GM06990 (cell line): ENCODE data around the gene KLHL24.
"Not testable (repeated sequence)": the region's sequence is repeated elsewhere in the genome, so short reads cannot be mapped to it uniquely, and the experiment has no call there.

Source experiments
- DNase-seq: peaks from one replicate; pipeline ENCODE4 v3.0.0-alpha.2; 2011; ENCODE audit not compliant: insufficient read length; ENCODE audit errors: extremely low read depth
- H3K27me3 ChIP-seq: replicated peaks from 2 replicates; pipeline ENCODE4 v1.6.0; 2011; ENCODE audit warnings: low read length; ENCODE audit not compliant: control insufficient read depth, insufficient read depth
- H3K36me3 ChIP-seq: 2 replicates; pipeline ENCODE4 v1.5.1; 2011; ENCODE audit warnings: low read length; ENCODE audit not compliant: control insufficient read depth, insufficient read depth
- H3K4me3 ChIP-seq: replicated peaks from 2 replicates; pipeline ENCODE4 v1.5.1; 2011; ENCODE audit warnings: low read depth, mild to moderate bottlenecking, control low read depth, low read length
- CTCF ChIP-seq: IDR thresholded peaks from 2 replicates; pipeline ENCODE4 v1.5.1; 2011; ENCODE audit warnings: low read length, control low read depth, mild to moderate bottlenecking, inconsistent platforms; ENCODE audit not compliant: insufficient read depth, poor library complexity, severe bottlenecking

KLHL24 gene

DNA sequence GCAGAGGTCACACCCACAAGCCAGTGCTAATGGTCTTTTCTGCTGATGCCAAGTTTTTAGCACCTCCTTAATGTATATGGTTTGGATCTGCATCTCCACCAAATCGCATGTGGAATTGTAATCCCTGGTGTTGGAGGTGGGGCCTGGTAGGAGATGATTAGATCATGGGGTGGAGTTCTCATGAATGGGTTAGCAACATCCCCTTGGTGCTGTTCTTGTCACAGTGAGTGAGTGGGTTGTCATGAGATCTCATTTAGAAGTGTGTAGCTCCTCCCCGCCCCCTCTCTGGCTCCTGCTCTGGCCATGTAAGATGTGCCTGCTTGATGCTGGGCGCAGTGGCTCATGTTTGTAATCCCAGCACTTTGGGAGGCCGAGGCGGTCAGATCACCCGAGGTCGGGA lies 42.6 kb upstream of the KLHL24 start:
- H3K36me3 ChIP-seq, result no peaks in the 10 kb centered on the region
- H3K27me3 ChIP-seq, result no peaks in the 10 kb centered on the region; the same call in none of the 2 replicates
- DNase-seq, result no peak
- no peak for TF ChIP-seq CTCF
- no peak overlapping the region for H3K4me3 ChIP-seq

GRCh38 chr3:183594636-183595035 lies 40.8 kb upstream of the KLHL24 start:
- Histone ChIP-seq H3K4me3 (no peak overlapping the region), H3K27me3 (no peaks in the 10 kb centered on the region; the same call in none of the 2 replicates), H3K36me3 (no peaks in the 10 kb centered on the region)
- DNase-seq, result no peak
- TF ChIP-seq CTCF, result no peak

DNA sequence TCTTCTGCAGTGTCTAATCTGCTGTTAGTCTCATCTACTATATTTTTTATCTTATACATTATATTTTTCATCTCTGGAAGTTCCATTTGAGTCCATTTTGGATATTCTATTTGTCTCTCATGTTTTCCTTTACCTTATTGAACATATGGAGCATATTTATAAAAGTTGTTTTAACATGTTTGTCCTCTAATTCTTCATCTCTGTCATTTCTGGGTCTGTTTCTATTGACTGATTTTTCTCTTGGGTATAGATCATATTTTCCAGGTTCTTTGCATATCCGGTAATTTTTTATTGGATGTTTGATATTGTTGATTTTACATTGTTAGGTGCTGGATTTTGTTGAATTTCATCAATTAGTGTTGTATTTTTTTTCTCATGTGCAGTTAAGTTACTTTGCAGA lies 37.5 kb upstream of the KLHL24 start:
- TF ChIP-seq CTCF, result no peak
- H3K27me3 ChIP-seq, result no peaks in the 10 kb centered on the region; the same call in none of the 2 replicates
- no peaks in the 10 kb centered on the region for H3K36me3 ChIP-seq
- H3K4me3 ChIP-seq, result no peak overlapping the region
- no peak for DNase-seq

DNA sequence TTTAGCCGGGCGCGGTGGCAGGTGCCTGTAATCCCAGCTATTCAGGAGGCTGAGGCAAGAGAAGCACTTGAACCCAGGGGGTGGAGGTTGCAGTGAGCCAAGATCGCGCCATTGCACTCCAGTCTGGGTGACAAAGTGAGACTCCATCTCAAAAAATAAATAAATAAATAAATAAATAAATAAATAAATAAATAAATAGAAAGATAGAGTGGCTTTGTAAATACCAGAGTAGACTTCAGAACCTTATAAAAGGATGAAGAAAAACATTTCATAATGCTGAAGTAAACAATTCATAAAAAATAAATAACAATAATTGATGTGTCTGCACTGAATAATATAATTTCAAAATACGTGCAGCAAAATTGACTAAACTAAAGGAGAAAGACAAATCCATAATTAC lies 24.1 kb upstream of the KLHL24 start:
- H3K36me3 ChIP-seq, H3K27me3 ChIP-seq, H3K4me3 ChIP-seq, DNase-seq: not testable (repeated sequence)

DNA sequence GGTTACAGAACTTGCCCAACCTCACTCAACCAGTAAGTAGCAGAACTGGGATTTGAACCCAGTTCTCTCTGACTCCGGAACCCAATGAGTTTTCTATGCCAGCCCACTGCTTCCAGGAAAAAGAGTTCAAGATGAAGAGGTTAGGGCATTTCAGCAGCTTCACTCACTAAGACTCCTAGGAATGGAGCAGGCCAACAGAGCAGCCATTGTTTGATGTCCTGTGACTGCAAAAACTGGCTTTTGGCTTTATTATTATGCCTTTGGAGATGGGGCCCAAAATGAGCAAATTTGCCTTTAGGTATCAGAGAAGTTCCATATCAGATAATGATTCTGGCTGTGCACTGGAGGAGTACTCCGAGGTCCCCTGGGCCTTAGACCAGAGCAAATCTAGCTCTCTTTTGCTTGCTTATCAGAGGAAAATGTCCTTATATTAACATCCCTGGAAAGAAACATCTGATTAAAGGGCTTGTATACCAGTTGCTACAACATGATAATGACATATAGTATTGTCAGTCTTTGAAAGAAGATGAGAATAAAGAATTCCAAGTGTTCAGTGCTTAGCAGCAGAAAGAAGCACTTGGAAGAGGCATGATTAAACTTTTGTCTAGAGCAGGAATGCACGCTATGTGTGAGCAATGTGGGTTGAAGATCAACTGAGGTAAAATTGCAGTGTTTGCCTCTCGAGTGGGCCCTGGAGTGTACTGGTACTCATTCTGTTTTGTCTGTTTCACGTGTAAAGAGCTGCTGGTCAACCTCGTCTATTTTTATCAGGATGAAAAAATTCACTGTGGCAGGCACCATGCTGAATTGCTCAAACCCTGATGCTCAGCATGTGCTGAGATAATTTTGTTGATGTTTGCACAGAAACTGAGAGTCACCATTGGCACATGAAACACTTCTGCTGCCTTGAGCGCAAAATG lies 21.8 kb upstream of the KLHL24 start:
- no peak overlapping the region for H3K4me3 ChIP-seq
- no peaks in the 10 kb centered on the region for H3K36me3 ChIP-seq
- no peaks in the 10 kb centered on the region for H3K27me3 ChIP-seq
- no peak for DNase-seq
- no peak for TF ChIP-seq CTCF

DNA sequence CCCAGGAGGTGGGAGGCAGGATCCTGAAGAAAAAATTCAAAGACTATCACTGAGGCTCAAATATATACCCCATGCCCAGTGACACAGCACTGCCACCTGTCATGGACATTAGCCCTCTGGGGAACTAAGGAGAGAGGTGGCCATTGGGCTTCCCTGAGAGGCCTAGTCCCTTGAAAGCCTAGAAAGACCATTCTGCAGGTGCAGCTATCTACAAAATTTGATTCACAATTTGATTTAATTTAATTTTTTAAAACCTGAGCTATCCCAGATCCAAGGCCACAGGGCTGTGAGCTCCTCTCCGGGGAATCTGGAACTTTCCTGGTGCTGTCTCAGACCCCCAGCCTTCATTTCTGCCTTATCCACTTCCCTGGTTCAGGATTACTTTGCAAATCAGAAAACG lies 16.9 kb upstream of the KLHL24 start:
- no peak for DNase-seq
- H3K36me3 ChIP-seq, result no peaks in the 10 kb centered on the region
- H3K4me3 ChIP-seq, result no peak overlapping the region
- no peaks in the 10 kb centered on the region for H3K27me3 ChIP-seq
- TF ChIP-seq CTCF, result no peak
